ENCODE data around the gene COL20A1.
"Not testable (repeated sequence)": the region's sequence is repeated elsewhere in the genome, so short reads cannot be mapped to it uniquely, and the experiment has no call there.

The COL20A1 gene

GRCh38 chr20:63292904-63293303 is at the start of gene COL20A1:
COL20A1 (plus strand) TSS chr20:63293186; CDS start chr20:63295108, 1,922 bp downstream.
- no peak for DNase-seq (ENCODE audit: low read depth in 3 of 3)

GRCh38 chr20:63243604-63244247 is 49.3 kb upstream of the COL20A1 start:
- DNase-seq (ENCODE audit: low read depth in 3 of 3) = no peak

- no peak for DNase-seq (ENCODE audit: low read depth in 3 of 3)
These were observed 48.5 kb upstream of the COL20A1 start for GRCh38 chr20:63244468-63244867.

- DNase-seq (ENCODE audit: low read depth in 3 of 3) = no peak
These were observed 46.3 kb upstream of the COL20A1 start for GRCh38 chr20:63246490-63247288.

GRCh38 chr20:63247671-63248228 is 45.2 kb upstream of the COL20A1 start:
- DNase-seq (ENCODE audit: low read depth in 3 of 3) = no peak

GRCh38 chr20:63248835-63249591 is 44.0 kb upstream of the COL20A1 start:
- DNase-seq (ENCODE audit: low read depth in 3 of 3) = no peak

- DNase-seq (ENCODE audit: low read depth in 3 of 3) = no peak
These were observed 43.1 kb upstream of the COL20A1 start for GRCh38 chr20:63249891-63250290.

- DNase-seq (ENCODE audit: low read depth in 3 of 3) = not testable (repeated sequence)
These were observed 41.6 kb upstream of the COL20A1 start for GRCh38 chr20:63251350-63251749.

- DNase-seq (ENCODE audit: low read depth in 3 of 3) = no peak
These were observed 40.7 kb upstream of the COL20A1 start for GRCh38 chr20:63252284-63252711.

- no peak for DNase-seq (ENCODE audit: low read depth in 3 of 3)
These were observed 39.9 kb upstream of the COL20A1 start for GRCh38 chr20:63253065-63253437.

GRCh38 chr20:63253438-63254231 is 39.4 kb upstream of the COL20A1 start:
- DNase-seq (ENCODE audit: low read depth in 3 of 3) = no peak

GRCh38 chr20:63254232-63254605 is 38.8 kb upstream of the COL20A1 start, which contains the start of gene NKAIN4:
NKAIN4 (minus strand) TSS chr20:63254463; CDS start chr20:63254450, 13 bp downstream.
- no peak for DNase-seq (ENCODE audit: low read depth in 3 of 3)

- no peak for DNase-seq (ENCODE audit: low read depth in 3 of 3)
These were observed 38.2 kb upstream of the COL20A1 start for GRCh38 chr20:63254606-63255384.

GRCh38 chr20:63255931-63256704 is 36.9 kb upstream of the COL20A1 start:
- DNase-seq (ENCODE audit: low read depth in 3 of 3) = no peak

- no peak for DNase-seq (ENCODE audit: low read depth in 3 of 3)
These were observed 36.0 kb upstream of the COL20A1 start for GRCh38 chr20:63256954-63257353.

- DNase-seq (ENCODE audit: low read depth in 3 of 3) = no peak
These were observed 35.4 kb upstream of the COL20A1 start for GRCh38 chr20:63257629-63258028.

GRCh38 chr20:63258781-63259180 is 34.2 kb upstream of the COL20A1 start:
- no peak for DNase-seq (ENCODE audit: low read depth in 3 of 3)

GRCh38 chr20:63259734-63260460 is 33.1 kb upstream of the COL20A1 start:
- DNase-seq (ENCODE audit: low read depth in 3 of 3) = no peak

- no peak for DNase-seq (ENCODE audit: low read depth in 3 of 3)
These were observed 32.5 kb upstream of the COL20A1 start for GRCh38 chr20:63260521-63260920.

Data from stimulated activated CD4-positive, alpha-beta T cell treated with anti-CD3 and anti-CD28 coated beads, TNF-alpha, amount 100 ng/mL, for 24 hours (primary cell).